AG20443 (cell line): ENCODE results near the gene NAGPA.
"Not testable (repeated sequence)": the region's sequence is repeated elsewhere in the genome, so short reads cannot be mapped to it uniquely, and the experiment has no call there.

Experiments used
- DNase-seq: peaks from one replicate; pipeline ENCODE4 v3.0.0; 2012; ENCODE audit warnings: low spot score, mixed read lengths

The NAGPA gene

GRCh38 chr16:5062051-5062450 is 28.3 kb upstream of the NAGPA start:
- no peak for DNase-seq

DNA sequence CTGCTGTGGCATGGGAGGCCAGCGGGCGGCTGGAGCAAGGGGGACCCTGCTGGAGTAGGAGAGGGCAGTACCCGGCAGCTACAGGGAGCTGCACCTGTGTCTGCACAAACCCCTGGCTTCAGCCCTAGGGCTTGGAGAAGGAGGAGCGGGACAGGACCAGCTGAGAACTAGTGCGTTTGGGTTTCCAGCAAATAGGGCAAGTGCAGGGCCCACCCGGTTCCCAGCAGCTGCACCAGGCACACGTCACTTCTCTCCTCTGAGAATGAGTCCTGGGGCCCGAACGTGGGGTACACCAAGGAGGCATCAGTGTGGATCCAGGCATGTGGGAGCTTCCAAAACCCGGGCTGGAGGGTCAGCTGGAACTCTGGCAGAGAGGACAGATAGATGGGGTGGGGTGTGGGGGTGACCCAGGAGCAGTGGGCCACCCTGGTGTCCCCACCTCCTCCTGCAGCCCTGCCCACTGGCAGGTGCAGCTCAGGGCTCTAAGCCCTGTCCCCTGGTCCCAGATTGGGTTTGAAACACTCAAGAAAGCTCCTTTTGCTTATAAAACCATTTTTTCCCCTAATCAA is 26.4 kb upstream of the NAGPA start:
- DNase-seq: no peak

DNA sequence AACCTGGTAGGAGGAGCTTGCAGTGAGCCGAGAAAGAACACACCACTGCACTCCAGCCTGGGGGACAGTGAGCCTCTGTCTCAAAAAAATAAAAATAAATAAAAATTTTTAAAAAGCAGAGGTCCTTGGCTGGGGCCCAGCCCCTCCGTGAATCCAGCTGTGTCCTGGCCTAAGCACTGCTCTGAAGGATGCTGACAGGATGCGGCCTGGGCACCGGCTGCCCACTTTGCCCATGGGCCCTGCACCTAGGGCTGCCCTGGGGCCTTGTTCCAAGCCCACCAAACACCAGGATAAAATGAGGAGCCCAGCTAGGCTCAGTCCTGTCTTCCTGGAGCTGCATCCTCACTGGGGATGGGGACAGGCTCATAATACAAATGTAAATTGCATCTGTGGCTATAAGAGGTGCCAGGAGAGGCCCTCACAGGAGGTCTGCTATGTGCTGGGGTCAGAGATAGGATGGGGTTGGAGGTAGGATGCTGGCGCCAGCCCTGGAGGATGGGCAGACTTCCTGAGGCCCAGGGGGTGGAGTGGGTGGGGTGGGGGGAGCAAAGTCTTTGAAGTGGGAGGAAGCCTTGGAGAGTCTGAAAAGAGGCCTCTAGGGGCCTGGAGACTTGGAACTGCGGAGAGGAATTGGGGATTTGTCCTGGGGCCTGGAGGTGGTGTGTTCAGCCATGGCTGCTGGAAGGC is 25.8 kb upstream of the NAGPA start:
- no peak for DNase-seq

GRCh38 chr16:5058476-5058875 is 24.7 kb upstream of the NAGPA start:
- DNase-seq: peak; percentile 27

GRCh38 chr16:5056352-5056751 is 22.6 kb upstream of the NAGPA start:
- peak; percentile 59 for DNase-seq

- DNase-seq: no peak
Observed at GRCh38 chr16:5054876-5055865, 21.4 kb upstream of the NAGPA start.

- DNase-seq: no peak
Observed at GRCh38 chr16:5046914-5047313, 13.2 kb upstream of the NAGPA start.

- DNase-seq: no peak
Observed at GRCh38 chr16:5045499-5046115, 11.9 kb upstream of the NAGPA start.

DNA sequence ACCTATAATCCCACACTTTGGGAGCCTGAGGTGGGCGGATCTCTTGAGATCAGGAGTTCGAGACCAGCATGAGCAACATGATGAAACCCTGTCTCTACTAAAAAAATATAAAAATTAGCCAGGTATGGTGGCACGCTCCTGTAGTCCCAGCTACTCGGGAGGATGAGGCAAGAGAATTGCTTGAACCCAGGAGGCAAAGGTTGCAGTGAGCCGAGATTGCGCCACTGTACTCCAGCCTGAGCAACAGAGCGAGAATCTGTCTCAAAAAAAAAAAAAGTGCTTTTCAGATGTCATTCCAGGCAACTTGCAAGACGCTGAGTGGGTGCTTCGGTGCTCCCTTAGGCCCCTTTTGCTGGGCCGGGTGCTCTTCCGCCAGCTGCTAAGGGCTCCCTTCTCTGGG is 10.8 kb upstream of the NAGPA start:
- not testable (repeated sequence) for DNase-seq

- no peak for DNase-seq
Observed at GRCh38 chr16:5044011-5044540, 10.3 kb upstream of the NAGPA start.

DNA sequence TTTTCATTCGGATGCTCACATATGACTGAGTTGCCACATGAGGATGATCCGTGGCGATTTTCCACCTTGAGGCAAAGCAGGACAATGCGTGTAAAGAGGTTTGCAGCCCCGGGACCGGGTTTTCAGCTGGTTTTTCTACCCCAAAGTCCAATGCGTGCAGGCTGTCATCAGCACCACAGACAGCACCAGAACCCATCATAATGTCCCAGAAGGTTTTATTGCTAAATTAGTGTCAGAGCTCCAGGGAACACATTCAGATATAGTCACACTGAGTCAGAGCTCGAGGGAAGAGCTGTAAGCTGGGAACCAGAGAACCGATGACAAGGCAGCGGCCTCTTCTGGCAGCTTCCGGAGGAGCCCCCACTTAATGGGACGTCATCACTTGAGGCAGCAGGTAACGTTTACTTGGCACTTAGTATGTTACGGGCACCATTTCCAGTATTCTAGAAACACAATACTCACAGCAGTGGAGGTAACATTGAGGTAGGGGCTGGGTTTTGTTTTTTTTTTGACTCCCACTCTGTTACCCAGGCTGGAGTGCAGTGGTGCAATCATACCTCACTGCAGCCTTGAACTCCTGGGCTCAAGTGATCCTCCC is 8.9 kb upstream of the NAGPA start:
- no peak for DNase-seq

GRCh38 chr16:5041600-5042133 is 7.9 kb upstream of the NAGPA start:
- DNase-seq: no peak

- DNase-seq: no peak
Observed at GRCh38 chr16:5040451-5040850, 6.7 kb upstream of the NAGPA start.

- no peak for DNase-seq
Observed at GRCh38 chr16:5036228-5037156, 2.8 kb upstream of the NAGPA start.

- no peak for DNase-seq
Observed at GRCh38 chr16:5035909-5036227, 2.1 kb upstream of the NAGPA start.

DNA sequence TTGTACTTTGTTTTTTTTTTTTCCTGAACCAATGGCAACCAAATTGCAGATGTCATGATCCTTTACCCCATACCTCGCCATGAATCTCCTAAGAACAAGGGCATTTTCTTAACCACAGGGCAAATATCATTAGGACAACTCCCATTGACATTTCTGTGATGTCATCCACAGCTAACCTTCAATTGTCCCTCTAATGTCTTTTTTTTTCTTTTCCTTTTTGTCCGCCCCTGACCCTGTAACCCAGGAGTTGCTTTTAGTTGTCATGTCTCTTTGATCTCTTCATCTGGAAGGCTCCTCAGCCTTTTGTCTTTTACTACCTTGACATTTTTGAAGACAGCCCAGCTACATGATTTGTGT is 410 bp upstream of the NAGPA start:
- DNase-seq: no peak

DNA sequence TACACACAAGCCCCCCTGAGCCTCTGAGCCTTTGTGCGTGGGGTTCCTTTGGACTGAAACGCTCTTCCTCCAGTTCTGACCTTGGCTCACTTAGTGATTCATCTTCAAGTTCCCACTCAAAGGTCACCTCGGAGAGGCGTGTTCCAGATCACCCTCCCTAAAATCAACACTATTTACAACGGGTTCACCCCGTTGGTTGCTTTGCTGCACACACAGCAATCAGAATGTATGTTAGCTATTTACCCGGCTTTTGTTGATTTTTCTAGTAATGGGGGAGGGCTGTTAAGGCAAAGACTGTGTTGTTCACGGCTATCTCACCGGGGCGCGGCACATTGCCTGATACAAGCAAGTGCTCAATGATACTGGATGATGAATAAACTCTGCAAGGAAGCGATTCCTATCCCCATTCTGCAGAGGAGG is 977 bp downstream of the NAGPA start:
- no peak for DNase-seq

- no peak for DNase-seq
Observed at GRCh38 chr16:5031601-5032000, 2.1 kb downstream of the NAGPA start.

- no peak for DNase-seq
Observed at GRCh38 chr16:5030251-5030870, 3.4 kb downstream of the NAGPA start.

GRCh38 chr16:5028950-5029475 is 4.7 kb downstream of the NAGPA start:
- no peak for DNase-seq
